Keratinocyte (primary cell): ENCODE results near the gene HCN2.

Experiments
- CTCF ChIP-seq, 3 experiments: IDR thresholded peaks in 1 of 3; conservative IDR thresholded peaks in 1 of 3; optimal IDR thresholded peaks in 1 of 3; 2 replicates in 2 of 3; 3 replicates in 1 of 3; pipeline versions ENCODE3 to v1.5.1; 2011; ENCODE audit warnings: low read length in 3 of 3, mild to moderate bottlenecking in 3 of 3, moderate library complexity in 2 of 3, control low read depth in 1 of 3, inconsistent platforms in 1 of 3; ENCODE audit not compliant: insufficient read depth in 2 of 3; ENCODE audit errors: extremely low read depth in 1 of 3
- EZH2 ChIP-seq: IDR thresholded peaks from one replicate; pipeline ENCODE4 v1.6.1; 2012; ENCODE audit warnings: inconsistent platforms, mild to moderate bottlenecking, low read length, moderate library complexity

GRCh38 chr19:646779-647565 lies 57.3 kb downstream of the HCN2 start:
- TF ChIP-seq CTCF (optimal IDR thresholded peaks at IDR 0.05 in 1 of 3, IDR thresholded peaks at IDR 0.05 in 1 of 3, conservative IDR thresholded peaks at IDR 0.05 in 1 of 3; ENCODE audit: extremely low read depth in 1 of 3, insufficient read depth in 2 of 3, low read length in 3 of 3), result no peak
- no peak for TF ChIP-seq EZH2
